WERI-Rb-1 (cell line): ENCODE measurements around the gene TRH.

Experiments used
- DNase-seq: peaks from one replicate; pipeline ENCODE4 v3.0.0-alpha.2; 2020
- H3K27ac ChIP-seq: fragments of 250-450 bp; sonication (Bioruptor Pico); 2 replicates; pipeline ENCODE4 v1.5.1; 2020; ENCODE audit warnings: mild to moderate bottlenecking, moderate library complexity
- H3K27me3 ChIP-seq: fragments of 250-450 bp; sonication (Bioruptor Pico); 2 replicates; pipeline ENCODE4 v1.5.1; 2021; ENCODE audit warnings: mild to moderate bottlenecking, low read depth, moderate library complexity; ENCODE audit not compliant: insufficient read depth, severe bottlenecking
- H3K36me3 ChIP-seq: fragments of 250-450 bp; sonication (Bioruptor Pico); 2 replicates; pipeline ENCODE4 v1.5.1; 2020; ENCODE audit warnings: mild to moderate bottlenecking, moderate library complexity
- H3K4me3 ChIP-seq: 2 replicates; pipeline ENCODE4 v1.5.1; 2011; ENCODE audit warnings: low read depth, mild to moderate bottlenecking, control low read depth, low read length
- H3K9me3 ChIP-seq: fragments of 250-450 bp; sonication (Bioruptor Pico); 2 replicates; pipeline ENCODE4 v1.5.1; 2021; ENCODE audit warnings: mild to moderate bottlenecking, moderate library complexity; ENCODE audit not compliant: severe bottlenecking
- CTCF ChIP-seq: IDR thresholded peaks from 2 replicates; pipeline ENCODE4 v1.5.1; 2011; ENCODE audit warnings: low read depth, mild to moderate bottlenecking, control low read depth, inconsistent platforms, low read length

The TRH gene

GRCh38 chr3:129974833-129975704, 549 bp downstream of the TRH start:
- H3K27me3 ChIP-seq = no peaks in the 10 kb centered on the region

GRCh38 chr3:129975705-129976048, 1.2 kb downstream of the TRH start:
- no peak overlapping the region for H3K4me3 ChIP-seq
- H3K9me3 ChIP-seq = no peaks in the 10 kb centered on the region
- H3K27ac ChIP-seq = no peak overlapping the region
- no peak for DNase-seq
- TF ChIP-seq CTCF = no peak
- no peaks in the 10 kb centered on the region for H3K27me3 ChIP-seq
- H3K36me3 ChIP-seq = no peaks in the 10 kb centered on the region

More at GRCh38 chr3:129974833-129975704, 549 bp downstream of the TRH start:
- no peaks in the 10 kb centered on the region for H3K9me3 ChIP-seq
- DNase-seq = no peak
- H3K27ac ChIP-seq = no peak overlapping the region
- no peak overlapping the region for H3K4me3 ChIP-seq
- H3K36me3 ChIP-seq = no peaks in the 10 kb centered on the region
- TF ChIP-seq CTCF = no peak

GRCh38 chr3:129976286-129976685, 1.8 kb downstream of the TRH start:
- no peak for TF ChIP-seq CTCF
- no peaks in the 10 kb centered on the region for H3K9me3 ChIP-seq
- no peak overlapping the region for H3K4me3 ChIP-seq
- DNase-seq = no peak
- H3K36me3 ChIP-seq = no peaks in the 10 kb centered on the region
- H3K27ac ChIP-seq = no peak overlapping the region
- H3K27me3 ChIP-seq = no peaks in the 10 kb centered on the region

GRCh38 chr3:129978123-129978522, 3.6 kb downstream of the TRH start:
- Histone ChIP-seq H3K27me3 (no peaks in the 10 kb centered on the region), H3K36me3 (no peaks in the 10 kb centered on the region), H3K9me3 (no peaks in the 10 kb centered on the region), H3K4me3 (no peak overlapping the region), H3K27ac (peak overlapping the region; percentile 2; the same call in 1 of the 2 replicates)
- TF ChIP-seq CTCF = no peak
- DNase-seq = peak; percentile 57

GRCh38 chr3:129979905-129980304, 5.4 kb downstream of the TRH start:
- DNase-seq = no peak
- no peak for TF ChIP-seq CTCF
- Histone ChIP-seq H3K27ac (no peak overlapping the region), H3K27me3 (no peaks in the 10 kb centered on the region), H3K36me3 (peaks cover 9% of the 10 kb centered on the region; the same call in 1 of the 2 replicates), H3K9me3 (no peaks in the 10 kb centered on the region), H3K4me3 (no peak overlapping the region)
